ENCODE data around the gene INF2. TPM values are rescaled to one million over a fixed set of nuclear protein-coding genes. Genes with fewer than 3 reads are reported as not detected.

INF2 gene
- total and polyA plus RNA-seq, 4 donors: 22.8 to 72.8 (median 44.0) TPM

GRCh38 chr14:104694475-104694950 lies 5.1 kb downstream of the INF2 start:
- Histone ChIP-seq H3K9me3 (ENCODE audit: control insufficient read depth, insufficient read depth, low read length) (no peaks in the 10 kb centered on the region), H3K36me3 (ENCODE audit: control insufficient read depth, insufficient read depth, low read length) (peaks cover 78% of the 10 kb centered on the region), H3K4me3 (ENCODE audit: low read depth, low read length) (no peak overlapping the region), H3K4me1 (ENCODE audit: control insufficient read depth, insufficient read depth, low read length) (peaks cover 97% of the 10 kb centered on the region), H3K27me3 (ENCODE audit: control insufficient read depth, insufficient read depth, low read length) (peaks cover 2% of the 10 kb centered on the region), H3K27ac (ENCODE audit: low read depth, low read length) (peak overlapping the region; percentile 86)
- DNase-seq (ENCODE audit: low read depth in 4 of 6, low spot score in 6 of 6): peak in 2 of 6 donors; percentile 68 to 82
- 51% methylated on average over 15 of the region's 15 CpGs for WGBS (ENCODE audit: insufficient coverage)

GRCh38 chr14:104694991-104695659 lies 5.7 kb downstream of the INF2 start:
- WGBS (ENCODE audit: insufficient coverage): 70% methylated on average over 18 of the region's 19 CpGs
- no peak for DNase-seq (ENCODE audit: low read depth in 4 of 6, low spot score in 6 of 6)
- Histone ChIP-seq H3K4me1 (ENCODE audit: control insufficient read depth, insufficient read depth, low read length) (peaks cover 100% of the 10 kb centered on the region), H3K4me3 (ENCODE audit: low read depth, low read length) (no peak overlapping the region), H3K36me3 (ENCODE audit: control insufficient read depth, insufficient read depth, low read length) (peaks cover 84% of the 10 kb centered on the region), H3K27me3 (ENCODE audit: control insufficient read depth, insufficient read depth, low read length) (peaks cover 2% of the 10 kb centered on the region), H3K9me3 (ENCODE audit: control insufficient read depth, insufficient read depth, low read length) (no peaks in the 10 kb centered on the region), H3K27ac (ENCODE audit: low read depth, low read length) (peak overlapping the region; percentile 86)

GRCh38 chr14:104695660-104696000 lies 6.2 kb downstream of the INF2 start:
- Histone ChIP-seq H3K4me3 (ENCODE audit: low read depth, low read length) (no peak overlapping the region), H3K9me3 (ENCODE audit: control insufficient read depth, insufficient read depth, low read length) (no peaks in the 10 kb centered on the region), H3K4me1 (ENCODE audit: control insufficient read depth, insufficient read depth, low read length) (peaks cover 100% of the 10 kb centered on the region), H3K27ac (ENCODE audit: low read depth, low read length) (peak overlapping the region; percentile 86), H3K36me3 (ENCODE audit: control insufficient read depth, insufficient read depth, low read length) (peaks cover 88% of the 10 kb centered on the region), H3K27me3 (ENCODE audit: control insufficient read depth, insufficient read depth, low read length) (no peaks in the 10 kb centered on the region)
- WGBS (ENCODE audit: insufficient coverage): 75% methylated on average over 6 of the region's 6 CpGs
- DNase-seq (ENCODE audit: low read depth in 4 of 6, low spot score in 6 of 6): no peak

GRCh38 chr14:104696671-104697316 lies 7.4 kb downstream of the INF2 start:
- H3K9me3 ChIP-seq (ENCODE audit: control insufficient read depth, insufficient read depth, low read length): no peaks in the 10 kb centered on the region
- peak overlapping the region; percentile 79 for H3K27ac ChIP-seq (ENCODE audit: low read depth, low read length)
- peaks cover 99% of the 10 kb centered on the region for H3K4me1 ChIP-seq (ENCODE audit: control insufficient read depth, insufficient read depth, low read length)
- no peak overlapping the region for H3K4me3 ChIP-seq (ENCODE audit: low read depth, low read length)
- no peaks in the 10 kb centered on the region for H3K27me3 ChIP-seq (ENCODE audit: control insufficient read depth, insufficient read depth, low read length)
- peak in 1 of 6 donors; percentile 61 for DNase-seq (ENCODE audit: low read depth in 4 of 6, low spot score in 6 of 6)
- WGBS (ENCODE audit: insufficient coverage): 80% methylated on average over 13 of the region's 14 CpGs
- peaks cover 85% of the 10 kb centered on the region for H3K36me3 ChIP-seq (ENCODE audit: control insufficient read depth, insufficient read depth, low read length)

- Histone ChIP-seq H3K36me3 (ENCODE audit: control insufficient read depth, insufficient read depth, low read length) (peaks cover 85% of the 10 kb centered on the region), H3K4me1 (ENCODE audit: control insufficient read depth, insufficient read depth, low read length) (peaks cover 99% of the 10 kb centered on the region), H3K27ac (ENCODE audit: low read depth, low read length) (peak overlapping the region; percentile 79), H3K9me3 (ENCODE audit: control insufficient read depth, insufficient read depth, low read length) (no peaks in the 10 kb centered on the region), H3K27me3 (ENCODE audit: control insufficient read depth, insufficient read depth, low read length) (no peaks in the 10 kb centered on the region), H3K4me3 (ENCODE audit: low read depth, low read length) (no peak overlapping the region)
- WGBS (ENCODE audit: insufficient coverage): 93% methylated on average over 10 of the region's 10 CpGs
- DNase-seq (ENCODE audit: low read depth in 4 of 6, low spot score in 6 of 6): no peak
These were observed 7.9 kb downstream of the INF2 start for GRCh38 chr14:104697317-104697703.

- 64% methylated on average over 8 of the region's 19 CpGs for WGBS (ENCODE audit: insufficient coverage)
- Histone ChIP-seq H3K4me3 (ENCODE audit: low read depth, low read length) (no peak overlapping the region), H3K4me1 (ENCODE audit: control insufficient read depth, insufficient read depth, low read length) (peaks cover 99% of the 10 kb centered on the region), H3K27ac (ENCODE audit: low read depth, low read length) (peak overlapping the region; percentile 79), H3K36me3 (ENCODE audit: control insufficient read depth, insufficient read depth, low read length) (peaks cover 85% of the 10 kb centered on the region), H3K27me3 (ENCODE audit: control insufficient read depth, insufficient read depth, low read length) (no peaks in the 10 kb centered on the region), H3K9me3 (ENCODE audit: control insufficient read depth, insufficient read depth, low read length) (no peaks in the 10 kb centered on the region)
- DNase-seq (ENCODE audit: low read depth in 4 of 6, low spot score in 6 of 6): peak in 2 of 6 donors; percentile 30 to 80
These were observed 8.6 kb downstream of the INF2 start for GRCh38 chr14:104697892-104698583.

GRCh38 chr14:104698688-104699425 lies 9.4 kb downstream of the INF2 start:
- Histone ChIP-seq H3K4me3 (ENCODE audit: low read depth, low read length) (no peak overlapping the region), H3K4me1 (ENCODE audit: control insufficient read depth, insufficient read depth, low read length) (peaks cover 95% of the 10 kb centered on the region), H3K27me3 (ENCODE audit: control insufficient read depth, insufficient read depth, low read length) (no peaks in the 10 kb centered on the region), H3K27ac (ENCODE audit: low read depth, low read length) (peak overlapping the region; percentile 79), H3K36me3 (ENCODE audit: control insufficient read depth, insufficient read depth, low read length) (peaks cover 85% of the 10 kb centered on the region), H3K9me3 (ENCODE audit: control insufficient read depth, insufficient read depth, low read length) (no peaks in the 10 kb centered on the region)
- DNase-seq (ENCODE audit: low read depth in 4 of 6, low spot score in 6 of 6): peak in 1 of 6 donors; percentile 75
- 60% methylated on average over 24 of the region's 24 CpGs for WGBS (ENCODE audit: insufficient coverage)

- peaks cover 87% of the 10 kb centered on the region for H3K36me3 ChIP-seq (ENCODE audit: control insufficient read depth, insufficient read depth, low read length)
- H3K27me3 ChIP-seq (ENCODE audit: control insufficient read depth, insufficient read depth, low read length): no peaks in the 10 kb centered on the region
- peak overlapping the region; percentile 57 for H3K27ac ChIP-seq (ENCODE audit: low read depth, low read length)
- no peaks in the 10 kb centered on the region for H3K9me3 ChIP-seq (ENCODE audit: control insufficient read depth, insufficient read depth, low read length)
- peaks cover 90% of the 10 kb centered on the region for H3K4me1 ChIP-seq (ENCODE audit: control insufficient read depth, insufficient read depth, low read length)
- 80% methylated on average over 12 of the region's 12 CpGs for WGBS (ENCODE audit: insufficient coverage)
- H3K4me3 ChIP-seq (ENCODE audit: low read depth, low read length): no peak overlapping the region
- DNase-seq (ENCODE audit: low read depth in 4 of 6, low spot score in 6 of 6): no peak
These were observed 10.0 kb downstream of the INF2 start for GRCh38 chr14:104699426-104699748.

- Histone ChIP-seq H3K27ac (ENCODE audit: low read depth, low read length) (peak overlapping the region; percentile 33), H3K4me3 (ENCODE audit: low read depth, low read length) (no peak overlapping the region), H3K9me3 (ENCODE audit: control insufficient read depth, insufficient read depth, low read length) (no peaks in the 10 kb centered on the region), H3K27me3 (ENCODE audit: control insufficient read depth, insufficient read depth, low read length) (no peaks in the 10 kb centered on the region), H3K4me1 (ENCODE audit: control insufficient read depth, insufficient read depth, low read length) (peaks cover 81% of the 10 kb centered on the region), H3K36me3 (ENCODE audit: control insufficient read depth, insufficient read depth, low read length) (peaks cover 84% of the 10 kb centered on the region)
- WGBS (ENCODE audit: insufficient coverage): 60% methylated on average over 11 of the region's 14 CpGs
- DNase-seq (ENCODE audit: low read depth in 4 of 6, low spot score in 6 of 6): no peak
These were observed 10.8 kb downstream of the INF2 start for GRCh38 chr14:104700225-104700651.

All from spinal cord (tissue), 10 donors.